ENCODE results near the gene CXorf66.
"Not testable (repeated sequence)": the region's sequence is repeated elsewhere in the genome, so short reads cannot be mapped to it uniquely, and the experiment has no call there.

The CXorf66 gene

DNA sequence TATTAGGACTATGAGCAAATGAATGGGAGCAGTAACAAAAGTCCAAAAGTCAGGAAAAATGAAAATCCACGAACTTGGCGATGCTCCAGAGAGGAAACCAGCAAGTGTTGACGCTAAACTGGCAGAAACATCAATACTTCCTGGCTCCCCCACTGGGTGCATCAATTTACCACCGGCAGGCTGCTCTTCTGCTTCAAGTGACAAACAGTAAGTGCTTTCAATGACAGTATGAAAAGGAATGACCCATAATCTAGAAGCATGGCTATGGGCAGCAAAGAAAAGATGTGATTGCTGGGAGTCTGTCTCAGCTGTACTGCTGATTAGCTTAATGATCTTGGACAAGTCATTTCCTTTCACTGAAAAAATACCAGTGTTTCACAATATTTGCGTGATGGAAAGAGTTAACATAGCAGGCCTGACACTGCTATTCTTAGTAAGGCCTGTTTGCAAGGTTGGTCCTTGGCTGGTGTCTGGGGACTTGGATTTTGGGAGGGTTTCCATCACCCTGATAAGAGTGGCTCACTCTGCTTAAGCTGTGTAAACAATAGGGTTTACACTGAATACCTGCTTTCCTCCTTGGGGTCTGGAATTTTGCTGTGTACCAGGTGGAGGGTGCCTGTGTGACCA, 41.1 kb downstream of the CXorf66 start:
- DNase-seq, result no peak

DNA sequence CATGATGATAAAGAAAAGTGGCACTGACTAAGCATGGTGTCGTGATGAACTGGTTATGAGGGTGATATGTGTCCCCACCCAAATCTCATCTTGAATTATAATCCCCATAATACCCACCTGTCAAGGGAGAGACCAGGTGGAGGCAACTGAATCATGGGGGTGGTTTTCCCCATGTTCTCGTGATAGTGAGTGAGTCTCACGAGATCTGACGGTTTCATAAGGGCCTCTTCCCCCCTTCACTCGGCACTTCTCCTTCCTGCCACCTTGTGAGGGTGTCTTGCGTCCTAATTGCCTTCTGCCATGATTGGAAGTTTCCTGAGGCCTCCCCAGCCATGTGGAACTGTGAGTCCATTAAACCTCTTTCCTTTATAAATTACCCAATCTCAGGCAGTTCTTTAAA, 44.2 kb downstream of the CXorf66 start:
- DNase-seq, result not testable (repeated sequence)

DNA sequence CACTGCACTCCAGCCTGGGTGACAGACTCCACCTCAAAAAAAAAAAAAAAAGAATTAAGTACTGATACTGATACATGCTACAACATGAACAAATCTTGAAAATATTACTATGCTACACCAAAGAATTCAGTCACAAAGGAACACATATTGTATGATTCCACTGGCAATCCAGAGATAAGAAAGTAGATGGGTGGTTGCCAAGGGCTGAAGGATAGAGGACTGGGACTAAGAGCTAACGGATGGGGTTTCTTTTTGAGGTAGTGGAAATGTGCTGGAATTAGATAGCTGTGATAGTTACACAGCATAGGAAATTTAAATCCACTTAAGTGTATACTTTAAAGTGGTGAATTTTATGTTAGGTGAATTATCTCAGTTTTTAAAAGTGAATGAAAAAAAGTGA, 45.0 kb downstream of the CXorf66 start:
- DNase-seq, result no peak

DNA sequence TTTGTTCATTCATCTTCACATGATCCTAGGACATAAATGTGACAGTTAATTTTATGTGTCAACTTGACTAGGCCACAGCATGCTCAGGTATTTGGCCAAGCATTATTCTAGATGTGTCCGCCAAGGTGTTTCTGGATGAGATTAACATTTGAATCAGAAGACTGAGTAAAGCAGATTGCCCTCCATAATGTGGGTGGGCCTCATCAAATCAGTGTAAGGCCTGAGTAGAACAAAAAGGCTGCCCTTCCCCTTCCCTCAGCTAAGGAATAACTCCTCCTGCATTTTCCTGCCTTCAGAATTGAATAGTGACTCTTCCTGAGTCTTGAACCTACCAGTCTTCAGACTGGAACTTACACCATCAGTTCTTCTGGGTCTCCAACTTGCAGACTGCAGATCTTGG, 50.9 kb downstream of the CXorf66 start:
- DNase-seq, result no peak

DNA sequence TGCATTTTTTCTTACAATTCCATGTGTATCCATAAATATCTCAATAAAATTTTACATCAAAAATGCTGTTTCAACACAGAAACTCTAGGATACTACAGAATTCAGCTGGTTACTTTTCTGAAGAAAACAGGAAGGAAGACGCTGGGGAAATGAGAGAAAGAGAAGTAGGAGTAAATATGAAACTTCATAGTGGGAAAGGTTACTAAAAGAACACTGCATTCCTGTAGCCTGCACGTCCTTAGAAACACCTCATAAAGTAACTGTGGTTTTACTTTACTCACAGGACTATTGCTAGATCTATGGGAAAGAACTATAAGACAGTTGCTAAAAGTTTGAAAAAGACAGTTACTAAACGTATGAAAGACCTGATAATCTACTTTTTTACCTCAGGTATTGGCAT, 55.6 kb downstream of the CXorf66 start:
- DNase-seq, result no peak

DNA sequence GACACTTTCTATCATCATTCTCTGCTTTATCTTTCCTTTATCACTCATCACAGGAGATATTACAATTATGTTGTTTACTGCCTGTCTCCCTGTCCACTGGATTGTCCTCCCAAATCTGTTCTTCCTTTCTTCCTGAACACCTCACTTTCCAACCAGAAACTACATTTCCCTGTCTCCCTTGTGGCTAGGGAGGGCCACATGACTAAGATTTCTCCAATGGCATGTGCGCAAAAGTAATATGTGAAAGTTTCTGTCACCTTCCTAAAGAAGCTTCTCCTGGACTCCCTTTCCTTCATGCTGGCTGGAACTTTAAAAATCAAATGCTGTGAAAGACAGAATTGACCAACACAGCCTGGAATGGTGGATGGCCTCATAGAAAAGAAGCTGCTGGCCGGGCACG, 58.2 kb downstream of the CXorf66 start:
- no peak for DNase-seq

DNA sequence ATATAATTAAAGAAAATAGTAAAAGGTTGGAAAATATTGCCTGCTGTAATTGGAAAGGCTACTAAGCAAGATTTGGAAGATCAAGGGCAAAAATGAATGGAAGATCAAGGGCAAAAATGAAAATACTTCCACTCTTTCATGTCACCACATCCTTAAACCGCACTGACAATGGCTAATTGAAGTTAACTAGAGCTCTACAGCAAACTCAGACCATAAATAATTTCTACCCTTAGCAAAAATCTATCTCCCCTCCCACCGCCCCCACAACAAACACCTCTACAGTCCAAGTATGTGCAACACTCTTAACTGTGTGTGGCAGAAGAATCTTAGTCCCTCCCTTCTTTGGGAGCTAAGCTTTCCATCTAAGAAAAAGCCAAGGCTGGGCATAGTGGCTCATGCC, 59.6 kb downstream of the CXorf66 start:
- no peak for DNase-seq

Measured in NCI-H446 treated with DMSO at 0.1 percent for 48 hours (cell line).